Epidermal melanocyte (primary cell): Measurements from ENCODE around the gene DEGS2.

Source experiments
- DNase-seq: peaks from one replicate; pipeline ENCODE4 v3.0.0; 2011; ENCODE audit warnings: low spot score; ENCODE audit not compliant: insufficient read length

Gene DEGS2

GRCh38 chr14:100148837-100149731, 10.4 kb downstream of the DEGS2 start:
- DNase-seq, result no peak

DNA sequence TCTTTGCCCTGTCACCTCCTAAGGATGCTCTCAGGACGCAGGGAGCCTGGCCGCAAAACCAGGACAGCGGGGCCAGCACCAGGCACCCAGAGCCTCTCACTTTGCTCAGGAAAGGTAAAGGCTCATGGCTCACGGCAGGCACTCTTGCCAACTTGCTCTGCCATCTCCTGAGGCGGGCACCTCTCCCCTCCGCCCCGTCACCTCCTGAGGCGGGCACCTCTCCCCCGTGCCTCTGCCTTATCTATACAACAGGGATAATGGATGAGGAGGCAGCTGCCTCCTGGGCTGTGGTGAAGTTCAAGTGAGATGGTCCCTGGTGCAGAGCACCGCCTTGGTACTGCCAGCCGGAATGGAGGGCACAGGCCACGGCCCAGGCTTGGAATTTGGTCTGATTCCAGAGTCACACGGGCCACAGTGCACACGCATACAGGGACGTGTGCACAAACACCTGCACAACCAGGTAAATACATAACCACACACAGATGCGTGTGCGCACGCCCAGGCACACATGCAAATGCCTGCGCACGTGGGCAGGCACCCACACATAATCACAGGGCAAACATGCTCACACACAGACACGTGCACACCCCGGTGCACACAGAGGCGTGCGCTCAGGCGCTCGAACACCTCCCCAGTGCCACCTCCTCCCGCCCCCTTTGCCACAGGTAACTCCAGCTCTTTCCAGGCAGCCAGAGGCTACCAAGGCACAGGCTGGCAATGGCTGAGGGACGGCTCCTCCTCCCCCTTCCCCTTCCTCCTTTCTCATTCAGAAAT, 11.6 kb downstream of the DEGS2 start:
- no peak for DNase-seq

DNA sequence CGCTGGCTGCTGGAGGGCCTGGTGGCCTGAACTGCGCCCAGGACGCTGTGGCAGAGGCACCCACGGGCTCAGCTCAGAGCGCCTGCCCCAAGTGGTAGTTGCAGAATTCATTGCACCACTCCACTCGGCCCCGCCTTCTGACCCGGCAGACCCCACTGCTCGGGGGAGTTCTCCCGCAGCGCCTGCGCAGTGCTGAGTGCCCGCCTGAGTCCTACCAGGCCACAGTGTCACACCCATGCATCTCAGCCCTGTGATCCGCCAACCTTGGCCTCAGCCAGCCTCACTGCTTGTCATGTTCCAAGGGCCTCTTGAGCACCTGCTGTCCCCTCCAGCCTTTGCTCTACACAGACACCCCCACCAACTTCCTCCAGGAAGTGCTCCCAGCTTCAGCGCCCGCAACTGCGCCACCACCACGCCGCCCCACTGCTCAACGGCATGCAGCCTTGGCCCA, 12.2 kb downstream of the DEGS2 start:
- no peak for DNase-seq

GRCh38 chr14:100146531-100147091, 12.8 kb downstream of the DEGS2 start:
- DNase-seq, result no peak

GRCh38 chr14:100145682-100146464, 13.6 kb downstream of the DEGS2 start:
- DNase-seq, result no peak

DNA sequence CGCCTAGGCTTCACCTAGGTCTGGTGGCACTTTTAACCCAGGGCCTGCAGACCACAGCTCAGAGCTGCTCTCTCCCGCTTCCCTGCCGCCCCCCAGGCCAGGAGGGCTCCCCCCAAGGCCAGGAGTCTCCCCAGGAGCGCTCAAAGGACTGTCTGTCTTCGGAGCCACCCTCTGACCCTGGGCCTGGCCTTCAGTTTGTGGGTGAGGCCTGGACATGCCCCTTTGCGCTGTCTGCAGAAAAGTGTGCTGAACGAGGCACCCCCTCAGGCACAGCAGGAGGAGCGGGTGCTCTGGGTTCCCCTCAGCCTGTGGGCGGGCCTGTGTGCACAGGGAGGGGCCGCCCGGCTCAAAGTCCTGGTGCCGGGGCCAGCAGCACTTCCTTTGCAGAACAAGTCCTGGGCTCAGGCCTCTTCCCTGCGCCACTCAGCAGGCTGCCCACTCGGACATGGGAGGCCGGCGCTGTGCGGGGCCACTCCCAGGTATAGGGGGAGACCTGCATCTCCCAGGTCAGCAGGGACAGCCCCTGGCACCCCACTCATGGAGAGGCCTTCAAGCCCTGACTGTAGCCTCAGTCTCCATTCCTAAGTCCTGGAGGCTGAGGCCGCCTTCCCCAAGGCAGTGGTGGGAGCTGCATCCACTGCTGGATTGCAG, 14.3 kb downstream of the DEGS2 start:
- DNase-seq, result no peak

- no peak for DNase-seq
Measured at GRCh38 chr14:100144645-100144995, 14.8 kb downstream of the DEGS2 start.

GRCh38 chr14:100143934-100144333, 15.5 kb downstream of the DEGS2 start:
- DNase-seq, result no peak

- no peak for DNase-seq
Measured at GRCh38 chr14:100143523-100143922, 15.9 kb downstream of the DEGS2 start.

GRCh38 chr14:100142073-100143040, 17.1 kb downstream of the DEGS2 start:
- DNase-seq, result no peak

DNA sequence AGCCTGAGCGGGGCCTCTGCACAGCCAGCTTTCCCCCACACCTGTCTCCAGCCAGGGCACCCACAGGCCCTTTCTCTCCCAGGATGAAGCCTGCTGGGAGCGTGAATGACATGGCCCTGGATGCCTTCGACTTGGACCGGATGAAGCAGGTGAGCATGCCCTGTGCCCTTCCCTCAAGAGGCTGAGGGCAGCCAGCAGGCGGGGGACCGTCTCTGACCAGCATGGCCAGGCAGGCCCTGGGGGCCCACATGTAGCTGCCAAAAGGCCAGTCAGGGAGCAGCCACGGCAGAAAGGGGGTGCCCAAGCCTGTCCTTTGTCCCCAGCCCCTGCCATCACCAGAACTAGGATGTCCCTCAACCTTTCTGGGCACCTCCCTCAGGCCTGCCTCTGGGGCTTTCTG, 18.3 kb downstream of the DEGS2 start:
- no peak for DNase-seq

DNA sequence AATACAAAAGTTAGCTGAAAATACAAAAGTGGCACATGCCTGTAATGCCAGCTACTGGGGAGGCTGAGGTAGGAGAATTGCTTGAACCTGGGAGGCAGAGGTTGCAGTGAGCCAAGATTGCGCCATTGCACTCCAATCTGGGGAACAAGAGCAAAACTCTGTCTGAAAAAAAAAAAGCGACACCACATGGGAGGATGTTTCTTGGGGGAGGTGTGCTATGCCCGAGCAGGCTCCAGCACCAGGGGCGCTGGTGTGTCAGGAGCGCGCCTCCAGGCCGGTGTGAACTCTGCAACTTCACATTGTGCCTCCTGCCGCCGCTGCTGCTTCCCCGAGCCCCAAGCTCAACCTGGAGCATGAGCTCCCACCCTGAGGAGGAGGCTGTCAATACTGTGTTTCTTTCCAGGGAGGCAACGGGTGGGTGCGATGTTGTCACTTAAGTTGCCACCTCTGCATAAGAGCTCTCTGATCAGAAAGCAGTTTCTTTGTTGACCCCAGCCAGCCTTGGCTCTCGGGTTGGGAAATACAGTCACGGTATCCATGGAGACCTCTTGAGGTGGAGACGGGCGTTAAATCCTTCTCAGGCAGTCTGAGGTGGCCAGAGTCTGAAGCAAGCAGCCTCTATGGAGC, 18.9 kb downstream of the DEGS2 start:
- no peak for DNase-seq

DNA sequence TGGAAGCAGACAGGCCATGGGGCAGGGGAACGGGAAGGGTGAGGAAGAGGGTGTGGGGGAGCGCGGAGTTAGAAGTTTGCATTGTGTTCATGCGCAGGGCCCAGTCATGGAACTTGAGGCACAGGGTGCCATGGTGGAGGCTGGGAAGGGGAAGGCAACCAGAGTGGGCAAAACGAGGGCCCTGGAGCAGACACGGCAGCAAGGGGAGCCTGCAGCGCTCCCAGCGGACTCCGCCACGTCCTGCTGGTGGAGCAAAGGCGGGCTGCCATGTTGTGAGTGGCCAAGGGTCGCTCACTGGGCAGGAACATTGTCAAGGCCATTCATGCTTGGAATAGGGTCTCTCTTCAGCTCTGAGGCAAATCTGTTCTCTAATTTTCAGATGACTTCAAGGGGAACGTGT, 20.5 kb downstream of the DEGS2 start:
- DNase-seq, result no peak

DNA sequence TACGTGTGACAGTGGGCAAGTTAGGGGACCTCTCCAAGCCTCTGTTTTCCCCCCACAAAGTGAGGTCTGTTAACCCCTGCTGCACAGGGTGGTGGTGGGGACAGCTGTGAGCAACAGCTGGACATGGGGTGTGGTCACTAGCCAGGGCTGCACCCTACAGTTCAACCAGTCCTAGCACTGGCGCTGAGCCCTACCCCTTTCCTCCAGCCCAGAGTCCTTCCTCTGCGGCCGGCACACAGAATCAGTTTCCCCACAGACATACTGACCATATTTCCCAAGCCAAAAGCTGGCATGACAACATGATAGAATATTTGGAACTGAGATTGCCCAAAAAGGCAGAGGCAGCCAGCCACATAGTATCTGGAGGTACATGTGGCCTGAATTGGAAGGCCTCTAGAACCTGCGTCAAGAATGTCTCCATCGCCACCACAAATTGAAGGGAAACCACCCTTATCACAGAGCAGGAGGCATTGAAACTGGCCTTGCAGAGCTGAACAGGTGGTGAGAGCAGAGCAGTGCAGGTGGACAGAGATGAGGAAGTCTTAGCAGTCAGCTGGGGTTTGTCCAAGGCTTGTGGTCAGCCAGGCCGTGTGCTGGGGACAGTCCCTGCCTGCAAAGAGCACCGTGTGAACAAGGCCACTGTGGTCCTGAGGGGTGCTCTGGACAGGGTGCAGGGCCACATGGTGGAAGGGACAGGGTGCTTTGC, 21.2 kb downstream of the DEGS2 start:
- DNase-seq, result no peak

GRCh38 chr14:100137173-100137572, 22.3 kb downstream of the DEGS2 start:
- no peak for DNase-seq

GRCh38 chr14:100135784-100136183, 23.7 kb downstream of the DEGS2 start:
- no peak for DNase-seq

DNA sequence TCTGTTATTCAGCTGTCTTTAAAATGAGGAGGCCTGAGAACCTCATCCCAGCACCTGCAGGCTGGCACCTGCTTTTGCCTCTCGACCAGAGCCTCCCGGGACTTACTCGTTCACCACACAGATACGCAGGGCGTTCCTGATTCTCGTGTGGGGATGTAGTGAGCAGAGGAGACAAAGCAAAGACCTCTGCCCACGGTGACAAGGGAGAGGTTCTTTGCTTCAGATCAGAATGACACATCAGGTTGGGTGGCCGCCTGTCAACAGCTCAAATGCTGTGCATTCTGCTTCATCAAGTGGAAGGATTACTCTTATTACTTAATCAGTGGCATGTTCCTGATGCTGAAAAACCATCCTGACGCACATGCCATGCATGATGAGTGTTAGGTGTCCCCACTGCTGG, 24.4 kb downstream of the DEGS2 start:
- DNase-seq, result no peak

DNA sequence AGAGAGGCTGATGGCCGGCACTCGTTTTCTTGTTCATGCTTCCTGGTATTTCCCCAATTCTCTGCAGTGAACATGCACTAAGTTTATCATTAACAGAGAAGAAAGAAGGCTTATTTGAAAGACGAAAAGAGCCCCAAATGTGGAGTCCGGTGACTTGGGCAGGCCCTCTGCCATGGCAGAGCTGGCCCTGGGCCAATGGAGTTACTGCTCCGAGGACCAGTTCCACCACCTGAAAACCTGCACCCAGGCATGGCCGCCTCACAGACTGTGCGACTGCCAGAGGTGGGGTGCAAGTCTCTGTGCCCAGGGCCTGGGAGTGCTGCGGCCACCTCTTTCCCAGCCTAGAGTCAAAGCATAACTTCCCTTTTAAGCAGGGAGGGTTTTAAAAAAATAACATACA, 24.9 kb downstream of the DEGS2 start:
- DNase-seq, result no peak
